Amniotic epithelial cell (primary cell): ENCODE results near the gene RAB3A.

ENCODE experiments used
- DNase-seq: peaks from one replicate; pipeline ENCODE4 v3.0.0-alpha.2; 2010; ENCODE audit warnings: low read depth

RAB3A gene

DNA sequence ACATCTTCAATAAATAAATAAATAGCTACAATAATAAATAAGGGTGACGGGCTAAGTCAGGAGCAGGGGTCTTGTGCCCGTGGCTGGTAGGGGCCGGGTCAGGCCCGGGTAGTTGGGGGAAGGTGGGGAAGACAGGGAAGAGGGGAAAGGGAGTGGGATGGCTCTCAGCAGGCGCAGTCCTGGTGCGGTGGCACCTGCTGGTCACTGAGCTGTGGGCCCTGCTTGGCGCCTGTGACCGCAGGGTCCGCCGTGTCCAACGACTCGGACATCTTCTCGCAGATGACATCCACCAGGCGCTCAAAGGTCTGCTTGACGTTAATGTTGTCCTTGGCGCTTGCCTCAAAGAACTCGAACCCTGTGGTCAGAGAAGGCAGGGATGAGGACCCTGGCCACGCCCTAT, 6.5 kb downstream of the RAB3A start:
- DNase-seq = no peak

DNA sequence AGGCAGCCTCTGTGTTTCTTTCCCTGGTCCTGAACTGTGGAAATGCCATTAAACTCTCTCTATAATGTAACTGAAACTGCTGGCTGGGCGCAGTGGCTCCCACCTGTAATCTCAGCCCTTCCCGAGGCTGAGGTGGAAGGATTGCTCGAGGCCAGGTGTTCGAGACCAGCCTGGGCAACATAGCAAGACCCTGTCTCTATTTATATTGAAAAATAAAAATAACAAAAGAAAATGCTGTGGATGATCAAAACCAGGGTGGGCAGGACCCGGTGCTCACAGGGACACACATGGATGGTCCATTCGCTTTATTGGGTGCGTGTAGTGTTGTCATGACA, 7.4 kb downstream of the RAB3A start:
- DNase-seq = no peak

- DNase-seq = peak; percentile 37
Observed at GRCh38 chr19:18194554-18195238, 9.1 kb downstream of the RAB3A start.

DNA sequence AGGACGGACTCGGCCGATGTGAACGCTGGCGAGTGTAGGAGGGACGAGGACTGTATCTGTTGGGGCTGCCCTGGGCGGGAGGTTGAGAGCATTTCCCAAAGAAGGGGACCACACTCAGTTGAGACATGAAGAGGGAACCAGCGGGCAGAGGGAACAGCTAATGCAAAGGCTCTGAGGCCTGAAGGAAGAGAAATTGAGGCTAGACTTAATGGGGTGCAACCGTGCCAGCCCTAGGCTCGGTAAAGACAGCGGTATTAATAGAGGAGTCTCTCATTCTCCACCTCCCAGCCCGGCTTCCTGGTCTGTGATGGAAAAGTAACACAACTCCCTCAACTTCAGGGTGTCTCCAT, 9.7 kb downstream of the RAB3A start:
- no peak for DNase-seq

GRCh38 chr19:18193388-18194180, 10.3 kb downstream of the RAB3A start:
- DNase-seq = no peak

- DNase-seq = peak; percentile 100
Observed at GRCh38 chr19:18192673-18193387, 11.0 kb downstream of the RAB3A start, which contains the start of gene MPV17L2. MPV17L2 (plus strand) TSS chr19:18193218; CDS start chr19:18193282, 64 bp downstream.

DNA sequence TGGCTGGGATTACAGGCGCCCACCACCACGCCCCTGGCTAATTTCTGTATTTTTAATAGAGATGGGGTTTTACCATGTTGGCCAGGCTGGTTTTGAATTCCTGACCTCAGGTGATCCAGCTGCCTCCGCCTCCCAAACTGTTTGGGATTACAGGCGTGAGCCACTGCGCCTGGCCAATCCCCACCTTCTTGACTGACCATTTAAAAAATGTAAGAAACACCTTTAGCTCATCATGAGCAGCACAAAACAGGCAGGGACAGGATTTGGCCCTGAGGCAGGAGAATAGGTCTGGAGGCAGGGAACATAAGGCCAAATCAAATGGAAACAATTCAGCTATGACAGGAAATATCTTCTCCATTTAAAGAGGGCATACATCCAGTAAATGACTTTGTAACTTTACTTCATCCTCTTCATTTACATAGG, 12.2 kb downstream of the RAB3A start:
- no peak for DNase-seq

- no peak for DNase-seq
Observed at GRCh38 chr19:18190278-18190677, 13.6 kb downstream of the RAB3A start.

GRCh38 chr19:18185538-18185937, 18.3 kb downstream of the RAB3A start:
- no peak for DNase-seq

- no peak for DNase-seq
Observed at GRCh38 chr19:18183529-18183928, 20.3 kb downstream of the RAB3A start.

GRCh38 chr19:18179957-18180356, 23.9 kb downstream of the RAB3A start:
- DNase-seq = no peak

- DNase-seq = no peak
Observed at GRCh38 chr19:18176367-18177310, 27.2 kb downstream of the RAB3A start.

DNA sequence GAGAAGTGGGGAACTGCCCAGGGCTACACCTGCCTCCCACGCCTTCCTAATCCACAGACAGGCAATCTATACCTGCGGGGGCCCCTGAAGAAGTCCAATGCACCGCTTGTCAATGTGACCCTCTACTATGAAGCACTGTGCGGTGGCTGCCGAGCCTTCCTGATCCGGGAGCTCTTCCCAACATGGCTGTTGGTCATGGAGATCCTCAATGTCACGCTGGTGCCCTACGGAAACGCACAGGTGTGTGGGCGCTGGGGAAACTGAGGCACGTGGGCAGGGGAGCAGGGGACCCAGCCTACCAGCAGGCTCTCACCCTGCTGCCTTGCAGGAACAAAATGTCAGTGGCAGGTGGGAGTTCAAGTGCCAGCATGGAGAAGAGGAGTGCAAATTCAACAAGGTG, 28.9 kb downstream of the RAB3A start:
- DNase-seq = no peak

- DNase-seq = no peak
Observed at GRCh38 chr19:18173572-18174288, 30.1 kb downstream of the RAB3A start, which contains the start of gene IFI30. IFI30 (plus strand) TSS chr19:18173813; CDS start chr19:18173842, 29 bp downstream.

DNA sequence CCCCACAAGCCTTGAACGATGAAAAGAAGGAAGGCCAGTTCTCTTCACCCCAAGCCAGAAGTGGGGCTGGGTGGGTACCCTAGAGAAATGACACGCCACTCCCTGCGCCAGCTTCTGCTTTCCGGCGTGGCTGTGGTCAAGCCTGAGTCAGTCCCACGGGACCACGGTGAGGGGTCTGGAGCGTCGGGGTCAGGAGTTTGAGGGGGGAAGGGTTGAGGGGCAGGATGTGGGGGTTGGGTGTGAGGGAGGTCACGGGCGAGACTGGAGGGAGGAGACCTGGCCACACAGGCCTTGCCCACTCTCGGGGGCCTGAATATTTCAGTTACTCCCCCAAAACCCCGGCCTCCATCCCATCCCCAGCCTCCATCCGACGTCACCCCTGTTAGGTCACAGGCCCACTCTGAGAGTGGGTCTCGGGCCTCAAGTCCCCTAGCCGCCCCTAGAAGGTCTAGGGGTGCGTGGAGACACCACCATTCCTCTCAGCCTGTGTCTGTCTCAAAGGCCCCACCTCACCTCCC, 30.7 kb downstream of the RAB3A start:
- DNase-seq = no peak

DNA sequence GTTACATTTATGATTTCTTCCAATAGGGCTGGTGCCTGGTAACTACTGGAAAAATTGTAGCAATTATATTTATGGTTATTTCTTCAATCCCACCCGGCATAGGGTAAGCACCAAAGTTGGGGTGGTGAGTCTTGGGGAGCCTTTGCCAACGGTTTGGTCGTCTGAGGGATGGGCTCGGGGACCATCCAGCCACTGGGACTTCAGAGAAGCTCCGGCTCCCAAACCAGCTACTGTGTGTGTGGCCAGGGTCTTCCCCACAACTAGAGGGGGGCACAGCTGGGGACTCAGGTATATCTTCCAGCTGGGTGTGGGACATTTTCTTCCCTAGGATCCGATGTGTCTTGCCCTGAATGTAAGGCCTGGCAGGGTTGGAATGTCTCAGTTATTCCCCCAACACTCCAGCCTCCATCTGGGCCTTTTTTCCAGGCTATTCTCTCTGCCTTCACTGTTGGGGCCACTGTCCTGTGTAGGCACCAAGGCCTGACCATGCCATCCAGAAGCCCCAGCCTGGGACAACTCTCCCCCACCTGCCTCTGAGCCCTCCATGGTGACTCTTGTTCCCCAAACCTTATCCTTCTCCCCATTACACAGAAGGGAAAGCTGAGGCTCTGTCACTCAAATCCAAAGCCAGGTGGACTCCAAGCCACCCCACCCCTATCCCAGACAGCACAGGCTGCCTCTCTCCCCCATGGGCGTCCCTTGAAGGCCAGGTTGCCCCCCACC, 31.4 kb downstream of the RAB3A start:
- DNase-seq = no peak

DNA sequence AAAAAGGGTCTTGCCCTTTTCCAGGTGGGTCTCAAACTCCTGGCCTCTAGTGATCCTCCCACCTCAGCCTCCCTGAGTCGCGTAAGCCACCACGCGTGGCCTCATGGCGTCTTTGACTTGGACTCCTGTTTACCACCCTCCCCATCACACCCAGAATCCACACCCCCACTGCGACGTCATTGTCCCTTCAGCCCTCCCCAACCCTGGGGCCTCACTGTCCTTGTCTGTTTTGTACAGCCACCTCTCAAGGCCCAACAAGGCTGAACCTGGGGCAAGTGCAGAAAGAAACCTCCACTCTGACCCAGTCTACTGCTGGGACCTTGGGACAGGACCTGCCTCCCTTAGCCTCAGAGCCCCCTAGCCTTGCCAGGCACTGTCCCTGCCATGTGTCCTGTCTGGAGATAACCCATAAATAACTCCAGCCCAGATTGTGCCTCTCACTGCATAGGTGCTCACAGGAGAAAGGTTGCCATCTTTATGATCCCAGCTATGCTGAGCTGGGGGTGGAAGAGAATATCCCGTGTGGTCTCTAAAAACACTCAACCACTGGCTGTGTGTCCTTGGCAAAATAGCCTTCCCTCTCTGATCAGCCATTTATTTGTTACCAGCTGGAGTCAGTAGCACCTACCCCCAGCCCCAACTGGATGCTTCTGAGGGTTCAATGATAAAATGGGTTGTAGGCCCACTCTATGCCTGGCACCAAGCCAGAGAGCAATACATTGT, 32.1 kb downstream of the RAB3A start:
- no peak for DNase-seq

- DNase-seq = no peak
Observed at GRCh38 chr19:18170714-18171255, 33.1 kb downstream of the RAB3A start.

DNA sequence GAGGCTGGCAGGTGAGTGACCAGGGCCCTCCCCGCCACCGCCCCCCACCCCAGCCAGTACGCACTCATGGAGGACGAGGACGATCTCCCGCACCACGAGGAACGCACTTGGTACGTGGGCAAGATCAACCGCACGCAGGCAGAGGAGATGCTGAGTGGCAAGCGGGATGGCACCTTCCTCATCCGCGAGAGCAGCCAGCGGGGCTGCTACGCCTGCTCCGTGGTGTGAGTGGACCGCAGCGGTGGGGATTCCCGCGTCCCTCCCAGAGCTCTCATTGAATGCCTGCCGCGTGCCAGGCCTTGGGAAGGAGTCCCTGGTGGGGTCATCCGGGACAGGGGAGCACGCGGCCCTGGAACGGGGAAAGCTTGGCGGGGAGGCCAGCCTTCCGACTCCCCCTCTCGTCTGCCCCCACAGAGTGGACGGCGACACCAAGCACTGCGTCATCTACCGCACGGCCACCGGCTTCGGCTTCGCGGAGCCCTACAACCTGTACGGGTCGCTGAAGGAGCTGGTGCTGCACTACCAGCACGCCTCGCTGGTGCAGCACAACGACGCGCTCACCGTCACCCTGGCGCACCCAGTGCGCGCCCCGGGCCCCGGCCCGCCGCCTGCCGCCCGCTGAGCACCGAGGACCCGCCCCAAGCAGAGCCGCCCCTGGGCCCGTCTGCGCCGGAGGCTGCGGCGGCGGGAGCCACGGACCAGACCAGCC, 35.0 kb downstream of the RAB3A start:
- no peak for DNase-seq
